ENCODE results near the gene RAB3B. TPM values are rescaled to one million over a fixed set of nuclear protein-coding genes. Genes with fewer than 3 reads are reported as not detected.
"Not testable (repeated sequence)": the region's sequence is repeated elsewhere in the genome, so short reads cannot be mapped to it uniquely, and the experiment has no call there.

RAB3B gene
- total RNA-seq, 1 donor from 2014 or later = not detected

- DNase-seq = no peak
- Histone ChIP-seq H3K4me3 (no peak overlapping the region), H3K27ac (replicated peaks) (no peak overlapping the region), H3K4me1 (no peaks in the 10 kb centered on the region), H3K9me3 (replicated peaks) (no peaks in the 10 kb centered on the region), H3K36me3 (no peaks in the 10 kb centered on the region), H3K27me3 (ENCODE audit: low read depth) (peaks cover 58% of the 10 kb centered on the region)
- TF ChIP-seq, protein P1, sequence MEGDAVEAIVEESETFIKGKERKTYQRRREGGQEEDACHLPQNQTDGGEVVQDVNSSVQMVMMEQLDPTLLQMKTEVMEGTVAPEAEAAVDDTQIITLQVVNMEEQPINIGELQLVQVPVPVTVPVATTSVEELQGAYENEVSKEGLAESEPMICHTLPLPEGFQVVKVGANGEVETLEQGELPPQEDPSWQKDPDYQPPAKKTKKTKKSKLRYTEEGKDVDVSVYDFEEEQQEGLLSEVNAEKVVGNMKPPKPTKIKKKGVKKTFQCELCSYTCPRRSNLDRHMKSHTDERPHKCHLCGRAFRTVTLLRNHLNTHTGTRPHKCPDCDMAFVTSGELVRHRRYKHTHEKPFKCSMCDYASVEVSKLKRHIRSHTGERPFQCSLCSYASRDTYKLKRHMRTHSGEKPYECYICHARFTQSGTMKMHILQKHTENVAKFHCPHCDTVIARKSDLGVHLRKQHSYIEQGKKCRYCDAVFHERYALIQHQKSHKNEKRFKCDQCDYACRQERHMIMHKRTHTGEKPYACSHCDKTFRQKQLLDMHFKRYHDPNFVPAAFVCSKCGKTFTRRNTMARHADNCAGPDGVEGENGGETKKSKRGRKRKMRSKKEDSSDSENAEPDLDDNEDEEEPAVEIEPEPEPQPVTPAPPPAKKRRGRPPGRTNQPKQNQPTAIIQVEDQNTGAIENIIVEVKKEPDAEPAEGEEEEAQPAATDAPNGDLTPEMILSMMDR (IDR thresholded peaks at IDR 0.05; ENCODE audit: borderline replicate concordance) = no peak
- intact Hi-C loops (cut with micrococcal nuclease) = no loop called here
Measured at GRCh38 chr1:51969038-51969705, 21.3 kb downstream of the RAB3B start.

GRCh38 chr1:51968632-51969031, 21.9 kb downstream of the RAB3B start:
- H3K9me3 ChIP-seq (replicated peaks) = no peaks in the 10 kb centered on the region
- TF ChIP-seq, protein P1 (IDR thresholded peaks at IDR 0.05; ENCODE audit: borderline replicate concordance) = no peak
- H3K36me3 ChIP-seq = no peaks in the 10 kb centered on the region
- no peak overlapping the region for H3K4me3 ChIP-seq
- peaks cover 63% of the 10 kb centered on the region for H3K27me3 ChIP-seq (ENCODE audit: low read depth)
- no peaks in the 10 kb centered on the region for H3K4me1 ChIP-seq
- no peak overlapping the region for H3K27ac ChIP-seq (replicated peaks)
- DNase-seq = no peak
- intact Hi-C loops (cut with micrococcal nuclease) = no loop called here

- H3K9me3 ChIP-seq (replicated peaks); H3K4me3 ChIP-seq; intact Hi-C loops (cut with micrococcal nuclease); DNase-seq; H3K36me3 ChIP-seq; H3K27ac ChIP-seq (replicated peaks); H3K4me1 ChIP-seq: not testable (repeated sequence)
- peaks cover 69% of the 10 kb centered on the region for H3K27me3 ChIP-seq (ENCODE audit: low read depth)
Measured at GRCh38 chr1:51967213-51967791, 23.2 kb downstream of the RAB3B start.

- intact Hi-C loops (cut with micrococcal nuclease) = no loop called here
- no peak for DNase-seq
- Histone ChIP-seq H3K36me3 (no peaks in the 10 kb centered on the region), H3K9me3 (replicated peaks) (no peaks in the 10 kb centered on the region), H3K27ac (replicated peaks) (no peak overlapping the region), H3K27me3 (ENCODE audit: low read depth) (peaks cover 77% of the 10 kb centered on the region), H3K4me1 (no peaks in the 10 kb centered on the region), H3K4me3 (no peak overlapping the region)
- TF ChIP-seq, protein P1 (IDR thresholded peaks at IDR 0.05; ENCODE audit: borderline replicate concordance) = no peak
Measured at GRCh38 chr1:51966559-51966958, 23.9 kb downstream of the RAB3B start.

- no peak overlapping the region for H3K4me3 ChIP-seq
- H3K4me1 ChIP-seq = no peaks in the 10 kb centered on the region
- DNase-seq = no peak
- no peak overlapping the region for H3K27ac ChIP-seq (replicated peaks)
- H3K9me3 ChIP-seq (replicated peaks) = no peaks in the 10 kb centered on the region
- no peaks in the 10 kb centered on the region for H3K36me3 ChIP-seq
- peaks cover 91% of the 10 kb centered on the region for H3K27me3 ChIP-seq (ENCODE audit: low read depth)
- intact Hi-C loops (cut with micrococcal nuclease) = no loop called here
- TF ChIP-seq, protein P1 (IDR thresholded peaks at IDR 0.05; ENCODE audit: borderline replicate concordance) = no peak
Measured at GRCh38 chr1:51964309-51964696, 26.2 kb downstream of the RAB3B start.

DNA sequence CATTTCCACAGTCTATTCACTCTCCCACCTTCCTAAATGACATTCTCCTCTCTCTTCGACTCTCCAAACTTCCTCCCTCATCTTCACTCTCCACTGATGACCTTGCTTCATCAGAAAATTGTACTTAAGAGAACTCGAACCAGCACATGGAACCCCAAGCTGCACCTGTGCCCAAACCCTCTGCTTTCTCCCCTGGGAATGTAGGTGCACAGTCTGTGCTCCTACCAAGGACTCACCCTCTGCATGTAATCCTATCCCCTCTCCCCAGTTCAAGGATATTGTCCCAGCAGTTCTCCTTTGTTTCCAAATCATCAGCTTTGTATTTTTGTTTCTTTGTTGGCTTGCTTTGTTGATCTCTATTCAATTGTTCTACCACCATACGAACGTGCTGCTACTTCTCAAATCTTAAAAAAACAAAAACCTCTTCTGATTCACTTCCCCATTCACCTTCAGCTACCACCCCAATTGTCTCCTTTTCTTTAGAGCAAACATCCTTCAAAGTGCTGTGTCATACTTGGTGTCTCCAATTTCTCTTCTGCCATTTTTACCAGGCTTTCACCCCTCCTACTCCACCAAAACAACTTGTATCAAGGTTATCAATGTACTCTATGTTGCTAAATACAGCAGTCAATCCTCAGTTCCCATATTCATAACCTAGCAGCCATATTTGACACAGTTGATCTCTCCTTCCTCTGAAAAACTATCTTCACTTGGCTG, 26.8 kb downstream of the RAB3B start:
- H3K4me1 ChIP-seq = no peaks in the 10 kb centered on the region
- intact Hi-C loops (cut with micrococcal nuclease) = no loop called here

More for the DNA sequence above, 26.8 kb downstream of the RAB3B start:
- Histone ChIP-seq H3K4me3 (no peak overlapping the region), H3K27ac (replicated peaks) (no peak overlapping the region), H3K9me3 (replicated peaks) (no peaks in the 10 kb centered on the region), H3K36me3 (no peaks in the 10 kb centered on the region), H3K27me3 (ENCODE audit: low read depth) (peaks cover 90% of the 10 kb centered on the region)
- DNase-seq = no peak
- TF ChIP-seq, protein P1 (IDR thresholded peaks at IDR 0.05; ENCODE audit: borderline replicate concordance) = no peak

All from left ventricle myocardium inferior (tissue), 1 donor.